Activated T-cell treated with anti-CD3 and anti-CD28 coated beads, Interleukin-2, amount 50 U/mL, for 24 hours (primary cell): ENCODE data around the gene GSX2.

Source experiments
- DNase-seq: peaks from one replicate; pipeline ENCODE4 v3.0.0-alpha.2; 2020
- H3K27ac Mint-ChIP-seq: 2 replicates; pipeline ENCODE4 v1.8.0; 2020; ENCODE audit warnings: mild to moderate bottlenecking, mixed read lengths
- H3K27me3 Mint-ChIP-seq: 2 replicates; pipeline ENCODE4 v1.8.0; 2020; ENCODE audit warnings: mixed read lengths
- H3K36me3 Mint-ChIP-seq: 2 replicates; pipeline ENCODE4 v1.8.0; 2020; ENCODE audit warnings: low read depth, mixed read lengths
- H3K4me1 Mint-ChIP-seq: 2 replicates; pipeline ENCODE4 v1.8.0; 2020; ENCODE audit warnings: low read depth, mixed read lengths
- H3K4me3 Mint-ChIP-seq: 2 replicates; pipeline ENCODE4 v1.8.0; 2020; ENCODE audit warnings: mild to moderate bottlenecking, moderate library complexity, mixed read lengths
- H3K9me3 Mint-ChIP-seq: 2 replicates; pipeline ENCODE4 v1.8.0; 2020; ENCODE audit warnings: mixed read lengths

Gene GSX2

DNA sequence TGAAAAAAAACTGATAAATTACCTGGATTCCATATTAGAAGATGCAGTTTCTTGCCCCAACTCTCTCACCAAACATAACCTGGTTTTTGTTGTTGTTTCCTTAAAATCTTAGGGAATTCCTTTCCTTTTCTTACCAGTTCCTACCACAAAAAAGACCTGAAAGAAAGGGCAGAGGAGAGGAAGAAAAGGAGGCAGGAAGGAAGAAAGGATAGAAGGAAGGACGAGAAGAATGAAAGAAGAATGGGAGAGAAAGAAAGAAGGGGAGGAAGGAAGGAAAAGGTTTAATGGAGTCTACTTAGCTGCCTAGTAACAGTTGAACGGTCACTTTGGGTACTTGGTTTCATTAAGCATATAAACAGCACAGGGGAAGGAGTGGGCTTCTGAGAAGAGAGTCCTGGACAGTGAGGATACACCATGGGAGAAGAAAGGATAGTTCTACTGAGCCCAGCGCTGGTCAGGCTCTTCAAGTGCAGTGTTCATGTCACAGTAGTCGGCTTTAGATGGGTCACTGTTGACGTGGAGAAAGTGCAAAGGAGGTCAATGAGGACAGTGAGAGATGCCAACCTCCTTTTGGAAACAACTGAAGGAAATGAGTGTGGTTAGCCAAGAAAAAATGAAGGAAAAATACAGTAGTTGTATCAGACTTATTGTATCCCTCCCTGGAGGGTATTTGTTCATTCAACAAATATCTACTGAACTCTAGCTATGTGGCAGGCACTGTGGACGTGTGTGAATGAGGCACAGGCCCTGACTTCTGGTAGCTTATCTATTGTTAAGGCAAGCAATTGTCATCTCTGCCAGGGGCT, 34.5 kb upstream of the GSX2 start:
- Mint-ChIP-seq H3K27ac (peak overlapping the region; percentile 84), H3K4me3 (peak overlapping the region; percentile 92), H3K4me1 (peaks cover 42% of the 10 kb centered on the region), H3K27me3 (no peaks in the 10 kb centered on the region), H3K9me3 (no peaks in the 10 kb centered on the region), H3K36me3 (peaks cover 26% of the 10 kb centered on the region)
- DNase-seq, result no peak

DNA sequence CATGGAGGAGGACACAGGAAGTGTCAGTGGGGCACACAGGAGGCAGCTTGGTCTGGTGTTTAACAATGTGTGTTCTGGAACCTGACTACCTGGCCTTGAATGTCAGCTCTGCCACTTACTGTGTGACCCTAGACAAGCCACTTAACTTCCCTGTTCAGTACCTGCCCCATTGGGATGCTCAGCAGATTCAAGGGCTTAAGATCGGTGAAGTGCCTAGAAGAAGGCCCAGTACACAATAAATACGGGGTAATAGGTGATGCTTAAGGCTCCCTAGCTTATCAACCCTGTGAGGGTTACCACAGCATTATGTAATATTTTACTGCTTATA, 33.9 kb upstream of the GSX2 start:
- Mint-ChIP-seq H3K27ac (peak overlapping the region; percentile 84), H3K4me3 (no peak overlapping the region), H3K9me3 (no peaks in the 10 kb centered on the region), H3K27me3 (no peaks in the 10 kb centered on the region), H3K4me1 (peaks cover 38% of the 10 kb centered on the region), H3K36me3 (peaks cover 24% of the 10 kb centered on the region)
- no peak for DNase-seq

DNA sequence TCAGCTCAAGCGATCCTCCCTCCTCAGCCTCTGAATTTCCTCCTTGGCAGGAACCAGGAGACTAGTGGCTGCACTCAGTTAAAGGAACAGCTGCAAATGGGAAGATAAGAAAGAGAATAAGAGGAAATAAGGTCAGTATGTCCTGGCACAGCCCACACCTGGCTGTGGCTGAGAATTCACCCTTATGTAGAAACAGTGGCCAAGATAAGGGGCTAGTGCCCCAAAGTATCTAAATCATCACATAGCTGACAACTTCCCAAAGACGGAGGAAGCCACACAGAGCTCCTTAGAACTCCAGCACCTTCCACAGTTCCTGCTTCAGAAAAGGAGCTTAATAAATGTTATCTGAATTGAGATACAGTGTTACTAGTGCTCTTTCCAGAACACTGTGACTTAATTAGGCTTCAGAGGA, 33.2 kb upstream of the GSX2 start:
- H3K36me3 Mint-ChIP-seq, result peaks cover 22% of the 10 kb centered on the region
- H3K4me1 Mint-ChIP-seq, result peaks cover 31% of the 10 kb centered on the region
- no peak overlapping the region for H3K27ac Mint-ChIP-seq
- no peak for DNase-seq
- no peaks in the 10 kb centered on the region for H3K27me3 Mint-ChIP-seq
- H3K4me3 Mint-ChIP-seq, result no peak overlapping the region
- H3K9me3 Mint-ChIP-seq, result no peaks in the 10 kb centered on the region

DNA sequence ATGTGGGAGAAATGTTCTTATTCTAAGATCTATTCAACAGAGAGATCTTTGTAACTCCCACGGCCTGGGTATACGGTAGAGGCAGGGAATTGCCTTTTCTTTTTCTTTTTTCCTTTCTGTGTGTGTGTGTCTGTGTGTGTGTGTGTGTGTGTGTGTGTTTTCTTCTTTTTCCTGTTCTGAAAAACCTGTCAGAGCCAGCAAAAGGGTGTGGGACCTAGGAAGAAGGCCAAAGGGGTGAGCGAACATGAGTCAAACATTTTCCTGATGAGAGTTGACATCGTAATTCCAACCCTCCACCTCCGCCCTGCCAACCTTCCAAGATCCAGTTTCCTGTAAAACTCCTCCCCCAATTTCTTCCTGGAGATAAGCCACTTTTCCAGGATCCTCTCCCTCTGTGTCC, 32.8 kb upstream of the GSX2 start:
- Mint-ChIP-seq H3K27ac (no peak overlapping the region), H3K36me3 (peaks cover 18% of the 10 kb centered on the region), H3K4me1 (peaks cover 27% of the 10 kb centered on the region), H3K9me3 (no peaks in the 10 kb centered on the region), H3K4me3 (no peak overlapping the region), H3K27me3 (no peaks in the 10 kb centered on the region)
- DNase-seq, result no peak

DNA sequence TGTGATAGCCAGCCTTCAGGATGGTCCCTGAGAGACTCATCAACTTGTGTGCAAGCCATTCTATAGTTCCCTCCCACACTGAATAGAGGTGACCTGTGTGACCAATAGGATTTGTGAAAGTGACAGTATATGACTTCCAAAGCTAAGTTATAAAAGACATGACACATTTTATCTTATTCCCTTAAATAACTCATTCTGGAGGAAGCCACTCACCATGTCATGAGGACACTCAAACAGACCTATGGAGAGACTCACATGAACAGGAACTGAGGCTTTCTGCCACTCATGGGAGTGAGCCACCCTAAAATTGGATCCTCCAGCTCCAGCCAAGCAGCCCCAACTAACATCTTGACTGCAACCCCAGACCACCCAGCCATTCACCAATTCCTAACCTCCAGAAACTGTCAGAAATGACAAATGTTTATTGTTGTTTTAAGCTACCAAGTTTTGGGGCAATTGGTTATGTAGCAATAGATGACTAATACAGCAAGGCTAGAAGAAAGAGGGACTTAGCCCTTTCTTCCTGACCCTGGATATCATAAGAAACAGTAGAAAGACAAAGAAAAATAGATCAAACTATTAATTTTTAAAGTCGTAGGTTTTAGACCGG, 26.6 kb upstream of the GSX2 start:
- no peaks in the 10 kb centered on the region for H3K9me3 Mint-ChIP-seq
- no peak for DNase-seq
- H3K27ac Mint-ChIP-seq, result no peak overlapping the region
- H3K4me3 Mint-ChIP-seq, result no peak overlapping the region
- H3K36me3 Mint-ChIP-seq, result no peaks in the 10 kb centered on the region
- peaks cover 24% of the 10 kb centered on the region for H3K27me3 Mint-ChIP-seq
- H3K4me1 Mint-ChIP-seq, result peaks cover 4% of the 10 kb centered on the region

DNA sequence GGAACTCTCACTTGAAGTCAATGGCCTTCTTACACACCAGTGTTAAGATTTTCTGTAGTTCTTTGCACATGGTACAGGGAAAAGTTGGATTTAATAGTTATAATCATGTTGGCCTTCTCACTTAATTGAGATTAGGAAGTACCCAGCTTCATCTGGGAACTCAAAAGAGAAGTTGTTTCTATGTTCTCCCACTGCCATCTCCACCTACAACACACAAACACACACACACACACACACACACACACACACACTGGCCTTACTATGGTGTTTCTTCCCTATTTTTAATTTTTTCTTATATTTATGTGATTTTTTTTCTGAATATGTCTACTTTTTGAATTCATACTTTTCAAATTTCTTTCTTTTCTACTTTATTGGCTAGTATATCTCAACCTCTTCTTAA, 25.6 kb upstream of the GSX2 start:
- Mint-ChIP-seq H3K36me3 (no peaks in the 10 kb centered on the region), H3K9me3 (no peaks in the 10 kb centered on the region), H3K4me1 (peaks cover 4% of the 10 kb centered on the region), H3K4me3 (no peak overlapping the region), H3K27me3 (peaks cover 27% of the 10 kb centered on the region), H3K27ac (no peak overlapping the region)
- no peak for DNase-seq

DNA sequence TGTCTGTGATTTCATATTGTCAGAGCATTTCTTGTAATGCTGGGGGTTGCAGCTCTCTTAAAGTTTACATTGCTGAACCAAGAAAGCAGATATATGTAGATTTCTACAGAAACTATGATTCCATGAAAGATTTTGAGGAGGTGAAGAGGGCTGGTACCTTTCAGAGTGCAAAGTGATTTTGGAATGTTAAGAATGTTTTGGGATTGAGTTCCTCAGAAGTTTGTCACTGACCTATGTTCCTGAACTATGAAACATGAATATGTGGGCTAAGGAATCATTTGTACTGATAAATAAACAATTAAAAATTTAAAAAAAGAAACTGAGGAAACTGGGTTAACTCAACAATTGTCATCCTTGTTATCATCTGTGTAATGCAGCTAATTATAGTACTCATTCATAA, 23.3 kb upstream of the GSX2 start:
- peaks cover 32% of the 10 kb centered on the region for H3K27me3 Mint-ChIP-seq
- no peaks in the 10 kb centered on the region for H3K9me3 Mint-ChIP-seq
- H3K27ac Mint-ChIP-seq, result no peak overlapping the region
- no peaks in the 10 kb centered on the region for H3K36me3 Mint-ChIP-seq
- DNase-seq, result no peak
- H3K4me3 Mint-ChIP-seq, result no peak overlapping the region
- peaks cover 4% of the 10 kb centered on the region for H3K4me1 Mint-ChIP-seq

DNA sequence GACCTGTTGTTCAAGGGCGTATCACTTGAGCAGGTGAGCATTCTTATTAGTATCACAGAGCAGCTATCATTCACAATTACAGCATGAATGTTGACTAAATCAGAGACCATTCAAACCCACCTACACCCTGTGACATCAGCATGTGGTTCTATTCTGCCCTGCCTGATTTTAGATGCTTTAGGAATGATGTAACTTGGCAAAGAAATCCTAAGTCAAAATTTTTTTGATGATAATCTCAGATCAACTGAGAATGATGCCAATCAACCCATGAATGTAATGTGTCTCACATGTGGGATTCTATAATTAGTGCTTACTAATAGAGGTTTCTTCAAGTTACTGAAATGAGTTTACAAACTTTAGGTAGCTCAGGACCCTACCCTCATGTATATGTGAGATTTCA, 22.2 kb upstream of the GSX2 start:
- H3K9me3 Mint-ChIP-seq, result no peaks in the 10 kb centered on the region

DNA sequence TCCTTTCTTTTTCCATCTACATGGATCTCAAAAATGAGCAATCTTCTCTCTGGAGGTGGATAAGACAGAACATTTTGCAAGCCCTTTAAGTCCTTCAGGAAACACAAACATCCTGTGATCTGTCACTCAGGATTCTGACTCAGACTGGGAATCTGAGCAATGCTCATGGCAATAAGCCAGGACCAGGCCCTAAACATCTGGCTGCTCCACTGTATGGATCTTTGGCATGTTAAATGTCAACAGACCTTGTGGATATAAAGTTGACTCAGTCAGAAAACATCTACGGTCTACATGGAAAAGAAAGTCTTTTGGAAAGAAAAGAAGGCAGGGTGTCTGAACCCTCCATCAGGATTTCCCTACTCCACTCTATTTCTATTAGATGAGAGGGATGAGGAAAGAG, 17.8 kb upstream of the GSX2 start:
- no peak overlapping the region for H3K27ac Mint-ChIP-seq
- no peak for DNase-seq
- peaks cover 17% of the 10 kb centered on the region for H3K27me3 Mint-ChIP-seq
- H3K4me3 Mint-ChIP-seq, result no peak overlapping the region
- no peaks in the 10 kb centered on the region for H3K9me3 Mint-ChIP-seq
- H3K36me3 Mint-ChIP-seq, result no peaks in the 10 kb centered on the region
- peaks cover 4% of the 10 kb centered on the region for H3K4me1 Mint-ChIP-seq

More for the DNA sequence above, 22.2 kb upstream of the GSX2 start:
- Mint-ChIP-seq H3K4me3 (no peak overlapping the region), H3K27me3 (peaks cover 32% of the 10 kb centered on the region), H3K27ac (no peak overlapping the region), H3K36me3 (no peaks in the 10 kb centered on the region), H3K4me1 (peaks cover 4% of the 10 kb centered on the region)
- DNase-seq, result no peak

DNA sequence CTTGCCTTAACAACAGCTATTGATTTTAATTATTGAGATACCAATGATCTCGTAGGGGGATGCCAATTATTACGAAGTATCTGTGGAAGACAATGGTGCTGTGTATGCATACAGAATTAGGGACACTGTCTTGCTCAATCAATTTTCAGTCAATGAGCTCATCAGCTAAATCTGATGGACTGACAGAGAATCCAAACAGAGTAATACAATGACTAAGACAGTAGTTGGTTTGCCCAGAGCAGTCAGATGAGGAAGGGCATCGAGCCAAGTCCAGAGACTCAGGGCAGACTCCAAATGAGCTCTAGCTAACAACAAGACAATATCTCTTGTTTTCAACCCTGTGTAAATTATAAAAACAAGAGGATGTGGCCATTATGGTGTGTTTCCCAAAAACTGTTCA, 14.7 kb upstream of the GSX2 start:
- Mint-ChIP-seq H3K27me3 (peaks cover 4% of the 10 kb centered on the region), H3K27ac (no peak overlapping the region), H3K36me3 (no peaks in the 10 kb centered on the region), H3K4me1 (no peaks in the 10 kb centered on the region), H3K9me3 (no peaks in the 10 kb centered on the region), H3K4me3 (no peak overlapping the region)
- no peak for DNase-seq

DNA sequence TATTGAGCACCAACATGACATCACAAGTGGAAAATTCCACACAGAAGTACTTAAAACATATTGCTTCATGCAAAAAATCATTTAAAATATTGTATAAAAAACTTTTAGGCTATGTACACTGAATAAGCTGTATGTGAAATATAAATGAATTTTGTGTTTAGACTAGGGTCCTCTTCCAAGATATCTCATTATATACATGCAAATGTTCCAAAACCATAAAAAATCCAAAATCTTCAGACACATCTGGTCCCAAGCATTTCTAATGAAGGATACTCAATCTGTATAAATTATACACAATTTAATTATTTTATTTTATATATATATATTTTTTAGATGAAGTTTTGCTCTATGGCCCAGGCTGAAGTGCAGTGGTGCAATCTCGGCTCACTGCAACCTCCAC, 10.1 kb upstream of the GSX2 start:
- no peak overlapping the region for H3K4me3 Mint-ChIP-seq
- H3K4me1 Mint-ChIP-seq, result peaks cover 28% of the 10 kb centered on the region
- H3K27me3 Mint-ChIP-seq, result peaks cover 47% of the 10 kb centered on the region
- DNase-seq, result no peak
- no peak overlapping the region for H3K27ac Mint-ChIP-seq
- H3K9me3 Mint-ChIP-seq, result no peaks in the 10 kb centered on the region
- no peaks in the 10 kb centered on the region for H3K36me3 Mint-ChIP-seq

DNA sequence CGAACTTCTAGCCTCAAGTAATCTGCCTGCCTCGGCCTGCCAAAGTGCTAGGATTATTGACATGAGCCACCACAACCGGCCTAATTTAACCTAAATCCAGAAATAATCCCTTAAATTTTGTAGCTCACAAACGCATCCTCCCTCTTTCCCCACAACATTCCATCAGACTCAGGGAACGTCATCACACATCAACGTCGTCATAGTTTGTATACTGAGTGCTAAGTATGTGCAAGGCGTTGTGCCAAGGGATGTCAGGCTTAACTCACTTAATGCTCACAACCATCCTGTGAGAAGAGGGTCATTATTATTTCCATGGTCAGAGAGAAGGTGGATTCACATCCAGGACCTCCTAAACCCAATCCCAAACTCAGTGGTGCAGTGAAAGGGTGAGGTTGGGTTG, 9.6 kb upstream of the GSX2 start:
- no peaks in the 10 kb centered on the region for H3K36me3 Mint-ChIP-seq
- H3K4me1 Mint-ChIP-seq, result peaks cover 28% of the 10 kb centered on the region
- no peaks in the 10 kb centered on the region for H3K9me3 Mint-ChIP-seq
- H3K4me3 Mint-ChIP-seq, result no peak overlapping the region
- peaks cover 52% of the 10 kb centered on the region for H3K27me3 Mint-ChIP-seq
- no peak for DNase-seq
- H3K27ac Mint-ChIP-seq, result no peak overlapping the region

DNA sequence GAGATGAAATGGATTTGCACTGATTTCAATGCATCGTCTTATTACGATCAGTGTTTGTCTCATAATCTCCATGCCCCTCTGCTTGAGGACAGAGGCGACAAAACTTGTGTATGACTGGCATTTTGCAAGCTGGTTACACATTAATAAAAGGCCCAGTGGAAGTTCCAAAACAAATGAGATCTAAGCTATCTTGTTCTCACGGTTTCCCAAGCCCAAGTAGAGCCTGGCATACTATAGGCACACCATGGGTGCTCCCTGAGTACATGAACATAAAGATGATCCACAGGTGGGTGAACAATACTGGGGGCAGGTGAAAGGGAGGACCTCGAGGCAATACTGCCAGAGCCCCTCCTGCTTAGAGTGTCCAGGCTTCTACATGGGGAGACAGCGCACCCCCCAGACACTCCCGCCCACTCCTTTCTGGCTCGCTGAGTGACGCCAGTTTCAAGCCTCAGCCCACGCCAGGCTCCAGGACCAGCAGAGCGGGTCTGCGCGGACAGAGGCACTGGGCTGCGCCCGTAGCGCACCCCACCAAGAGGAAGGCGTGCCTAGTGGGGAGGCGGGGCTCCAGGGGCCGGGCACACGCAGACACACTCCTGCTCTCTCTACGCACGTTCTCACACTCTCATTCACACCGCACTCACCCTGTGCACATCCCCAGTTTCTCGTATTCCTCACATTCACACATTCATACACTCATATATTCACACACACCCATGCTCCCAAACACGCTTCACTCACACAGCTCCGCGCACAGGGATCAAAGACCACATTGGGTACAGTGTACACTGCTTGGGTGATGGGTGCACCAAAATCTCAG, 8.9 kb upstream of the GSX2 start:
- Mint-ChIP-seq H3K9me3 (no peaks in the 10 kb centered on the region), H3K36me3 (no peaks in the 10 kb centered on the region), H3K27ac (no peak overlapping the region), H3K4me3 (peak overlapping the region; percentile 83), H3K4me1 (peaks cover 28% of the 10 kb centered on the region), H3K27me3 (peaks cover 58% of the 10 kb centered on the region)
- DNase-seq, result no peak

DNA sequence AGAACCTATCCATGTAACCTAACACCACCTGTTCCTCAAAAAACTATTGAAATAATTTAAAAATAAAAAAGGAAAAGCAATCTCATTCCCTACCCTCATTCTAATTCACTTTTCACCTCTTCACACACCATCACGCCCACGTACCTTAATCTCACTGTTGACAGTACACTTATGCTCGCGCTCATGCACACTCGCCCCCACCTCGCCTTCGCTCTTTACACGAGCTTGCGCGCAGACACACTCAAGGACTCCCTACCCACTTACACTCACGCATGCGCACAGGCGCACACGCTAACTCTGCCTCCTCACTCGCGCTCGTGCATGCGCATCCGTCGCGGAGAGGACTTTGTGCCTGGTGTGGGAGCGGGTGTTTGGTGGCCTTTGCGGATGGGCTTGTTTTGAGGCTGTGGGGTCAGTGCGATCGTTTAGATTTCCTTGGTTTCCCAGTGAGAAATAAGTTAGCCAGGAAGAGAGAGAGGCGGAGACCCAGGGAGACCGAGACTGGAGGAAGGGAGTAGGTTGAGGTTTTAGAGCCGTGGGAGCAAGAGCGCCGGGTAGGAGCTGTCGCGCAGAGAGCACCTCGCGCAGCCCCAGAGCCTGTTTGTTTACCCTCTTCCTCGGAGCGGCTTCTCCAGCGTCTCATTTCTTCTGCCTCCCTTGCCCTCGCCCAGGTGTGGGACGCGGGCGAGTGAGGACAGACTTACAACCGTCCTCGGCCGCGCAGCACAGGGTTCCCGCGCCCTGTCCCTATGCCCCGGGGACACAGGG, 8.1 kb upstream of the GSX2 start:
- Mint-ChIP-seq H3K27ac (no peak overlapping the region), H3K27me3 (peaks cover 66% of the 10 kb centered on the region), H3K36me3 (no peaks in the 10 kb centered on the region), H3K4me3 (peak overlapping the region; percentile 83), H3K9me3 (no peaks in the 10 kb centered on the region), H3K4me1 (peaks cover 31% of the 10 kb centered on the region)
- DNase-seq, result peak; percentile 83
